Transverse colon (tissue), 4 donors: ENCODE measurements around the gene PPP2R1B.

ENCODE experiments used
- EP300 ChIP-seq: sonication (generic); formaldehyde crosslinking; IDR thresholded peaks from one replicate; pipeline ENCODE4 v1.6.1; 2017; ENCODE audit warnings: antibody characterized with exemption, low read depth
- POLR2A ChIP-seq: fragments of 450-650 bp; IDR thresholded peaks from one replicate; pipeline ENCODE4 v1.6.1; 2016; ENCODE audit warnings: antibody characterized with exemption, mild to moderate bottlenecking, moderate library complexity
- POLR2AphosphoS5 ChIP-seq, 3 donors: sonication (generic); formaldehyde crosslinking; IDR thresholded peaks; one replicate each; pipeline ENCODE4 v1.6.1; 2016; ENCODE audit warnings: antibody characterized with exemption in 3 of 3
- TF ChIP-seq, protein P1 (sequence below), 5 experiments: fragments of 200-600 bp in 3 of 5; fragments of 450-650 bp in 2 of 5; sonication (generic) in 3 of 5; IDR thresholded peaks; 1 replicate in 2 of 5; 2 replicates in 3 of 5; pipeline ENCODE4 v1.5.1; 2016 to 2017; ENCODE audit warnings: antibody characterized with exemption in 5 of 5, inconsistent platforms in 3 of 5, mild to moderate bottlenecking in 2 of 5, moderate library complexity in 1 of 5

DNA sequence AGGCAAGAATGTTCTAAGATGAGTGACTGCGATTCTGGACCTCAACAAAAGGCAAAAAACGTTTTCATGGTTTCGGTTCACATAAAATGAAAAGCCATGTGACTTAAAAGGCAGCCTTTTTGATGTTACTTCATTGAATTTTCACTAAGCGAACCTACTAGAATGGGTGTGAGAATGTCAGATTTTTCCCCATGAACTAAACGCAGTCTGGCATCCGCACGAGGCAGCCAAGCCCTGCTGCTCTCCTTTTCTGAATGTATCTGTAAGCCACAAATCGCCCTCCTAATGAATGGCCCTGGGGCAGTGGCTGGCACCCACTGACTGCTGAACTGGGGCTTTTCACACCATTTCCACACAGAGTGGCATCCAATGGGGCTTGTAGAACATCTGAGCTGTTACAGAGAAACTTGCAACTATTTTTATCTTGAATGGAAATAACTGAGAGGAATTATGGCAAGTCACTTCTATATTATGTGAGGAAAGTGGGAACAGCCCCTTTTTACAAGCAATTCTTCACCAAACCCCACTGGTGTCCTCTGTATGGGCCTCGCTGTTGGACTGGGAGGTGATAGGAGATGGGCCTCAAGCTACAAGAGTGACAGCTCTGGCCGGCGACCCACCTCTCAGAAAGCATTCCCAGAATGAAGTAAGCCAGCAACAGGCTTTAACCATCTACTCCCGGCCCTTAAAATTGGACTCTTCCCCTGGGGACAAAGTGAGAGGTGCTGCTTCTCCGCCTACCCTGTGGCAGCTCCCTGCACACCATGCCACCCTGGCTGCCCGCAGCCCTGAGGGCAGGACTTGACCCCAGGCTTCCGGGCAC, 29.4 kb downstream of the PPP2R1B start:
- TF ChIP-seq, protein P1, sequence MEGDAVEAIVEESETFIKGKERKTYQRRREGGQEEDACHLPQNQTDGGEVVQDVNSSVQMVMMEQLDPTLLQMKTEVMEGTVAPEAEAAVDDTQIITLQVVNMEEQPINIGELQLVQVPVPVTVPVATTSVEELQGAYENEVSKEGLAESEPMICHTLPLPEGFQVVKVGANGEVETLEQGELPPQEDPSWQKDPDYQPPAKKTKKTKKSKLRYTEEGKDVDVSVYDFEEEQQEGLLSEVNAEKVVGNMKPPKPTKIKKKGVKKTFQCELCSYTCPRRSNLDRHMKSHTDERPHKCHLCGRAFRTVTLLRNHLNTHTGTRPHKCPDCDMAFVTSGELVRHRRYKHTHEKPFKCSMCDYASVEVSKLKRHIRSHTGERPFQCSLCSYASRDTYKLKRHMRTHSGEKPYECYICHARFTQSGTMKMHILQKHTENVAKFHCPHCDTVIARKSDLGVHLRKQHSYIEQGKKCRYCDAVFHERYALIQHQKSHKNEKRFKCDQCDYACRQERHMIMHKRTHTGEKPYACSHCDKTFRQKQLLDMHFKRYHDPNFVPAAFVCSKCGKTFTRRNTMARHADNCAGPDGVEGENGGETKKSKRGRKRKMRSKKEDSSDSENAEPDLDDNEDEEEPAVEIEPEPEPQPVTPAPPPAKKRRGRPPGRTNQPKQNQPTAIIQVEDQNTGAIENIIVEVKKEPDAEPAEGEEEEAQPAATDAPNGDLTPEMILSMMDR (IDR thresholded peaks at IDR 0.05), result no peak
- TF ChIP-seq POLR2A (no peak), POLR2AphosphoS5 (IDR thresholded peaks at IDR 0.05) (no peak), EP300 (no peak)
